Thoracic aorta (tissue), 2 donors: ENCODE data around the gene NAALADL2. TPM values are rescaled to one million over a fixed set of nuclear protein-coding genes. Genes with fewer than 3 reads are reported as not detected.

Experiments
- ATAC-seq: fragments of 150-250 bp; one replicate; pipeline ENCODE4 v1.8.0; 2017; ENCODE audit warnings: low read depth; ENCODE audit not compliant: insufficient number of reproducible peaks, low FRiP score
- DNase-seq: peaks from one replicate; pipeline ENCODE4 v3.0.0-alpha.2; 2020; ENCODE audit warnings: low spot score
- H3K27ac ChIP-seq, 2 donors: fragments of 200-600 bp; sonication (generic); 1 replicate in 1 of 2; 2 replicates in 1 of 2; pipeline ENCODE4 v1.5.1; 2016; ENCODE audit warnings: mild to moderate bottlenecking in 2 of 2, moderate library complexity in 2 of 2
- H3K27me3 ChIP-seq: fragments of 200-600 bp; sonication (generic); replicated peaks from 2 replicates; pipeline ENCODE4 v1.6.0; 2016; ENCODE audit warnings: mild to moderate bottlenecking; ENCODE audit not compliant: insufficient read depth
- H3K36me3 ChIP-seq: fragments of 200-600 bp; sonication (generic); one replicate; pipeline ENCODE4 v1.5.1; 2016
- H3K4me1 ChIP-seq, 2 donors: fragments of 200-600 bp; sonication (generic); 1 replicate in 1 of 2; 2 replicates in 1 of 2; pipeline versions ENCODE4 v1.5.1 to v1.6.0; 2016; ENCODE audit warnings: low read depth in 2 of 2, mild to moderate bottlenecking in 1 of 2; ENCODE audit not compliant: control insufficient read depth in 1 of 2
- H3K4me3 ChIP-seq: fragments of 200-600 bp; sonication (generic); 2 replicates; pipeline ENCODE4 v1.5.1; 2016; ENCODE audit warnings: mild to moderate bottlenecking
- H3K9me3 ChIP-seq: fragments of 200-600 bp; sonication (generic); 2 replicates; pipeline ENCODE4 v1.5.1; 2016
- CTCF ChIP-seq: fragments of 200-600 bp; sonication (generic); IDR thresholded peaks from one replicate; pipeline ENCODE4 v1.5.1; 2019; ENCODE audit warnings: antibody characterized with exemption
- total RNA-seq, 2 donors: library from RNA; depleted of rRNA; stranded (reverse); fragments of >200 nt; gene quantifications; one replicate each; pipeline versions ENCODE4 v1.1.0 to v1.2.3, GENCODE V29; 2016

Gene NAALADL2
- total RNA-seq, 2 donors from 2014 or later, result 12.9 to 21.0 TPM

- Histone ChIP-seq H3K4me3 (no peak overlapping the region), H3K9me3 (no peaks in the 10 kb centered on the region), H3K36me3 (no peaks in the 10 kb centered on the region), H3K27ac (no peak overlapping the region), H3K27me3 (no peaks in the 10 kb centered on the region), H3K4me1 (no peaks in the 10 kb centered on the region)
- no peak for TF ChIP-seq CTCF
- DNase-seq (no peak), ATAC-seq (no peak)
Measured at GRCh38 chr3:175240921-175241320, 381.8 kb downstream of the NAALADL2 start.

- no peak overlapping the region for H3K27ac ChIP-seq
- no peak for TF ChIP-seq CTCF
Measured at GRCh38 chr3:175242243-175242642, 383.1 kb downstream of the NAALADL2 start.

GRCh38 chr3:175246234-175246633 lies 387.1 kb downstream of the NAALADL2 start:
- no peaks in the 10 kb centered on the region for H3K9me3 ChIP-seq
- TF ChIP-seq CTCF, result no peak

More at GRCh38 chr3:175242243-175242642, 383.1 kb downstream of the NAALADL2 start:
- Histone ChIP-seq H3K9me3 (no peaks in the 10 kb centered on the region), H3K4me1 (no peaks in the 10 kb centered on the region), H3K36me3 (no peaks in the 10 kb centered on the region), H3K4me3 (no peak overlapping the region), H3K27me3 (no peaks in the 10 kb centered on the region)
- DNase-seq (no peak), ATAC-seq (no peak)

GRCh38 chr3:175246766-175247165 lies 387.6 kb downstream of the NAALADL2 start:
- Histone ChIP-seq H3K4me3 (no peak overlapping the region), H3K27ac (no peak overlapping the region), H3K36me3 (no peaks in the 10 kb centered on the region), H3K9me3 (no peaks in the 10 kb centered on the region), H3K4me1 (no peaks in the 10 kb centered on the region), H3K27me3 (no peaks in the 10 kb centered on the region)
- ATAC-seq (no peak), DNase-seq (no peak)
- no peak for TF ChIP-seq CTCF

More at GRCh38 chr3:175246234-175246633, 387.1 kb downstream of the NAALADL2 start:
- Histone ChIP-seq H3K27ac (no peak overlapping the region), H3K4me3 (no peak overlapping the region), H3K4me1 (no peaks in the 10 kb centered on the region), H3K36me3 (no peaks in the 10 kb centered on the region), H3K27me3 (no peaks in the 10 kb centered on the region)
- DNase-seq, result no peak
- no peak for ATAC-seq

GRCh38 chr3:175247629-175248028 lies 388.5 kb downstream of the NAALADL2 start:
- Histone ChIP-seq H3K4me3 (no peak overlapping the region), H3K27ac (no peak overlapping the region), H3K36me3 (no peaks in the 10 kb centered on the region), H3K9me3 (no peaks in the 10 kb centered on the region), H3K27me3 (no peaks in the 10 kb centered on the region), H3K4me1 (no peaks in the 10 kb centered on the region)
- TF ChIP-seq CTCF, result no peak
- DNase-seq (no peak), ATAC-seq (no peak)
